ENCODE data around the gene ANKRD1.

The ANKRD1 gene

GRCh38 chr10:90930070-90930837 is 9.4 kb upstream of the ANKRD1 start:
- Histone ChIP-seq H3K9me3 (ENCODE audit: insufficient read depth, low read length) (no peaks in the 10 kb centered on the region), H3K36me3 (ENCODE audit: low read length) (no peaks in the 10 kb centered on the region), H4K20me1 (ENCODE audit: low read depth, low read length) (no peaks in the 10 kb centered on the region), H3K4me3 (ENCODE audit: insufficient read depth, low read length, poor library complexity, severe bottlenecking) (no peak overlapping the region), H3K79me2 (ENCODE audit: insufficient read depth, low read length) (no peaks in the 10 kb centered on the region), H3K27ac (ENCODE audit: low read depth, low read length) (no peak overlapping the region), H3K4me2 (ENCODE audit: low read depth, low read length, poor library complexity, severe bottlenecking) (no peak overlapping the region), H3K9ac (ENCODE audit: low read length) (no peak overlapping the region), H3K9me2 (replicated peaks; ENCODE audit: insufficient read depth, low read length) (no peaks in the 10 kb centered on the region), H2AFZ (ENCODE audit: low read depth, low read length, severe bottlenecking) (no peak overlapping the region), H3F3A (ENCODE audit: insufficient read depth) (no peaks in the 10 kb centered on the region), H3K27me3 (ENCODE audit: low read length) (no peaks in the 10 kb centered on the region)
- no peak for TF ChIP-seq EZH2phosphoT487 (conservative IDR thresholded peaks at IDR 0.05; ENCODE audit: low read length)
- no peak for TF ChIP-seq CTCF (IDR thresholded peaks at IDR 0.05; ENCODE audit: insufficient read depth, low read length, poor library complexity, severe bottlenecking)

GRCh38 chr10:90929179-90929578 is 8.3 kb upstream of the ANKRD1 start:
- Histone ChIP-seq H3K4me3 (ENCODE audit: insufficient read depth, low read length, poor library complexity, severe bottlenecking) (no peak overlapping the region), H3K9me3 (ENCODE audit: insufficient read depth, low read length) (no peaks in the 10 kb centered on the region), H2AFZ (ENCODE audit: low read depth, low read length, severe bottlenecking) (no peak overlapping the region), H4K20me1 (ENCODE audit: low read depth, low read length) (no peaks in the 10 kb centered on the region), H3F3A (ENCODE audit: insufficient read depth) (no peaks in the 10 kb centered on the region), H3K36me3 (ENCODE audit: low read length) (no peaks in the 10 kb centered on the region), H3K79me2 (ENCODE audit: insufficient read depth, low read length) (no peaks in the 10 kb centered on the region), H3K27ac (ENCODE audit: low read depth, low read length) (no peak overlapping the region), H3K9me2 (replicated peaks; ENCODE audit: insufficient read depth, low read length) (no peaks in the 10 kb centered on the region), H3K4me2 (ENCODE audit: low read depth, low read length, poor library complexity, severe bottlenecking) (no peak overlapping the region), H3K27me3 (ENCODE audit: low read length) (no peaks in the 10 kb centered on the region), H3K9ac (ENCODE audit: low read length) (no peak overlapping the region)
- TF ChIP-seq EZH2phosphoT487 (conservative IDR thresholded peaks at IDR 0.05; ENCODE audit: low read length) (no peak), CTCF (IDR thresholded peaks at IDR 0.05; ENCODE audit: insufficient read depth, low read length, poor library complexity, severe bottlenecking) (no peak)

GRCh38 chr10:90927293-90927692 is 6.4 kb upstream of the ANKRD1 start:
- H3K27me3 ChIP-seq (ENCODE audit: low read length): no peaks in the 10 kb centered on the region
- no peak overlapping the region for H3K9ac ChIP-seq (ENCODE audit: low read length)
- no peaks in the 10 kb centered on the region for H4K20me1 ChIP-seq (ENCODE audit: low read depth, low read length)
- no peaks in the 10 kb centered on the region for H3K79me2 ChIP-seq (ENCODE audit: insufficient read depth, low read length)
- no peaks in the 10 kb centered on the region for H3K9me3 ChIP-seq (ENCODE audit: insufficient read depth, low read length)
- no peak overlapping the region for H3K4me3 ChIP-seq (ENCODE audit: insufficient read depth, low read length, poor library complexity, severe bottlenecking)
- H2AFZ ChIP-seq (ENCODE audit: low read depth, low read length, severe bottlenecking): no peak overlapping the region
- H3F3A ChIP-seq (ENCODE audit: insufficient read depth): no peaks in the 10 kb centered on the region
- no peaks in the 10 kb centered on the region for H3K9me2 ChIP-seq (replicated peaks; ENCODE audit: insufficient read depth, low read length)
- H3K4me2 ChIP-seq (ENCODE audit: low read depth, low read length, poor library complexity, severe bottlenecking): no peak overlapping the region
- TF ChIP-seq CTCF (IDR thresholded peaks at IDR 0.05; ENCODE audit: insufficient read depth, low read length, poor library complexity, severe bottlenecking): no peak
- TF ChIP-seq EZH2phosphoT487 (conservative IDR thresholded peaks at IDR 0.05; ENCODE audit: low read length): no peak
- no peaks in the 10 kb centered on the region for H3K36me3 ChIP-seq (ENCODE audit: low read length)
- no peak overlapping the region for H3K27ac ChIP-seq (ENCODE audit: low read depth, low read length)

Data from SU-DHL-6 (cell line).